NCI-H187 (cell line): Measurements from ENCODE around the gene PFN3.
A peak's percentile ranks its signal among the peaks of the same experiment; 100 is the strongest.

Experiments used
- DNase-seq, 2 experiments: peaks; one replicate each; lab custom pipeline; 2025; lab: John Stamatoyannopoulos, UW

The PFN3 gene

GRCh38 chr5:177359860-177360259, 40.6 kb downstream of the PFN3 start:
- no peak for DNase-seq

GRCh38 chr5:177359451-177359851, 41.0 kb downstream of the PFN3 start:
- DNase-seq, result no peak

- no peak for DNase-seq
Observed at GRCh38 chr5:177358370-177358819, 42.1 kb downstream of the PFN3 start.

GRCh38 chr5:177357459-177358351, 42.8 kb downstream of the PFN3 start, which contains the start of gene RGS14:
TSS of gene RGS14 (plus strand) at chr5:177357924. CDS start at chr5:177358025, 101 bp downstream.
- peak in 1 of 2 experiments; percentile 9 for DNase-seq

GRCh38 chr5:177357146-177357458, 43.4 kb downstream of the PFN3 start:
- no peak for DNase-seq

GRCh38 chr5:177356746-177357145, 43.7 kb downstream of the PFN3 start:
- no peak for DNase-seq

GRCh38 chr5:177355868-177356168, 44.6 kb downstream of the PFN3 start:
- DNase-seq, result no peak

- DNase-seq, result no peak
Observed at GRCh38 chr5:177355162-177355867, 45.1 kb downstream of the PFN3 start.

- no peak for DNase-seq
Observed at GRCh38 chr5:177354711-177355110, 45.8 kb downstream of the PFN3 start.

GRCh38 chr5:177354256-177354655, 46.2 kb downstream of the PFN3 start:
- no peak for DNase-seq

- no peak for DNase-seq
Observed at GRCh38 chr5:177353093-177353492, 47.4 kb downstream of the PFN3 start.

GRCh38 chr5:177351392-177352329, 48.8 kb downstream of the PFN3 start, which contains the start of gene LMAN2:
TSS of gene LMAN2 (minus strand) at chr5:177351668. CDS start at chr5:177351647, 21 bp downstream.
- peak; percentile 72 to 88 for DNase-seq

GRCh38 chr5:177350776-177351391, 49.6 kb downstream of the PFN3 start:
- DNase-seq, result no peak
